Testis (tissue), 2 donors: ENCODE measurements around the gene PRKG2.

ENCODE experiments used
- CTCF ChIP-seq, 3 experiments: fragments of 450-650 bp in 2 of 3; fragments of 200-600 bp in 1 of 3; sonication (generic) in 1 of 3; IDR thresholded peaks; one replicate each; pipeline ENCODE4 v1.5.1; 2016 to 2019; ENCODE audit warnings: antibody characterized with exemption in 3 of 3, mild to moderate bottlenecking in 2 of 3, moderate library complexity in 1 of 3
- POLR2A ChIP-seq: fragments of 450-650 bp; IDR thresholded peaks from one replicate; pipeline ENCODE4 v1.6.1; 2017; ENCODE audit warnings: antibody characterized with exemption, mild to moderate bottlenecking, moderate library complexity

DNA sequence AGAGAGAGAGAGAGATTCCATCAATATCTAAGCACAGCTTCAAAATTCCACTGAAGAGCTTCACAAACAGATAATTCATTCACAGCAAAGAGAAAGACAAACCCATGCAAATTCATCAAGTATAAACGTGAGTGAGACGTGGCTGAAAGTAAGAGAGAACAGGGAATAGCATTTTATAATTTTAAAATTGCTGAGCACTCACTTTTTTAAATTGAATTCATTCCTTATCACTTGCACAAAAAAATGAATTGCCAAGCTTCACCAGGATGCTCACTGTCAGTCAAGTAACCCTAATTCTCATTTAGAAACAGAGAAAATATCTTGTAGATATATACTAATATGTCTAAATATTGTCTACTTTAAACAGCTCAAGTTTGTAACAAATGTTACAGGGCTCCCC is 144.0 kb downstream of the PRKG2 start:
- no peak for TF ChIP-seq POLR2A
- no peak for TF ChIP-seq CTCF (IDR thresholded peaks at IDR 0.05)
